ENCODE results near the gene SH2B2.
"Not testable (repeated sequence)": the region's sequence is repeated elsewhere in the genome, so short reads cannot be mapped to it uniquely, and the experiment has no call there.

GRCh38 chr7:102346983-102347382 lies 60.3 kb downstream of the SH2B2 start:
- TF ChIP-seq EZH2 (IDR thresholded peaks at IDR 0.05; ENCODE audit: low read length, unreplicated experiment); CTCF (conservative IDR thresholded peaks at IDR 0.05; ENCODE audit: low read depth, low read length); EZH2phosphoT487 (IDR thresholded peaks at IDR 0.05; ENCODE audit: borderline replicate concordance, low read length): not testable (repeated sequence)

All from PC-3 (cell line).